ENCODE measurements around the gene VPS39.
A peak's percentile ranks its signal among the peaks of the same experiment; 100 is the strongest.
"Not testable (repeated sequence)": the region's sequence is repeated elsewhere in the genome, so short reads cannot be mapped to it uniquely, and the experiment has no call there.

Gene VPS39, protein sequence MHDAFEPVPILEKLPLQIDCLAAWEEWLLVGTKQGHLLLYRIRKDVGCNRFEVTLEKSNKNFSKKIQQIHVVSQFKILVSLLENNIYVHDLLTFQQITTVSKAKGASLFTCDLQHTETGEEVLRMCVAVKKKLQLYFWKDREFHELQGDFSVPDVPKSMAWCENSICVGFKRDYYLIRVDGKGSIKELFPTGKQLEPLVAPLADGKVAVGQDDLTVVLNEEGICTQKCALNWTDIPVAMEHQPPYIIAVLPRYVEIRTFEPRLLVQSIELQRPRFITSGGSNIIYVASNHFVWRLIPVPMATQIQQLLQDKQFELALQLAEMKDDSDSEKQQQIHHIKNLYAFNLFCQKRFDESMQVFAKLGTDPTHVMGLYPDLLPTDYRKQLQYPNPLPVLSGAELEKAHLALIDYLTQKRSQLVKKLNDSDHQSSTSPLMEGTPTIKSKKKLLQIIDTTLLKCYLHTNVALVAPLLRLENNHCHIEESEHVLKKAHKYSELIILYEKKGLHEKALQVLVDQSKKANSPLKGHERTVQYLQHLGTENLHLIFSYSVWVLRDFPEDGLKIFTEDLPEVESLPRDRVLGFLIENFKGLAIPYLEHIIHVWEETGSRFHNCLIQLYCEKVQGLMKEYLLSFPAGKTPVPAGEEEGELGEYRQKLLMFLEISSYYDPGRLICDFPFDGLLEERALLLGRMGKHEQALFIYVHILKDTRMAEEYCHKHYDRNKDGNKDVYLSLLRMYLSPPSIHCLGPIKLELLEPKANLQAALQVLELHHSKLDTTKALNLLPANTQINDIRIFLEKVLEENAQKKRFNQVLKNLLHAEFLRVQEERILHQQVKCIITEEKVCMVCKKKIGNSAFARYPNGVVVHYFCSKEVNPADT

DNA sequence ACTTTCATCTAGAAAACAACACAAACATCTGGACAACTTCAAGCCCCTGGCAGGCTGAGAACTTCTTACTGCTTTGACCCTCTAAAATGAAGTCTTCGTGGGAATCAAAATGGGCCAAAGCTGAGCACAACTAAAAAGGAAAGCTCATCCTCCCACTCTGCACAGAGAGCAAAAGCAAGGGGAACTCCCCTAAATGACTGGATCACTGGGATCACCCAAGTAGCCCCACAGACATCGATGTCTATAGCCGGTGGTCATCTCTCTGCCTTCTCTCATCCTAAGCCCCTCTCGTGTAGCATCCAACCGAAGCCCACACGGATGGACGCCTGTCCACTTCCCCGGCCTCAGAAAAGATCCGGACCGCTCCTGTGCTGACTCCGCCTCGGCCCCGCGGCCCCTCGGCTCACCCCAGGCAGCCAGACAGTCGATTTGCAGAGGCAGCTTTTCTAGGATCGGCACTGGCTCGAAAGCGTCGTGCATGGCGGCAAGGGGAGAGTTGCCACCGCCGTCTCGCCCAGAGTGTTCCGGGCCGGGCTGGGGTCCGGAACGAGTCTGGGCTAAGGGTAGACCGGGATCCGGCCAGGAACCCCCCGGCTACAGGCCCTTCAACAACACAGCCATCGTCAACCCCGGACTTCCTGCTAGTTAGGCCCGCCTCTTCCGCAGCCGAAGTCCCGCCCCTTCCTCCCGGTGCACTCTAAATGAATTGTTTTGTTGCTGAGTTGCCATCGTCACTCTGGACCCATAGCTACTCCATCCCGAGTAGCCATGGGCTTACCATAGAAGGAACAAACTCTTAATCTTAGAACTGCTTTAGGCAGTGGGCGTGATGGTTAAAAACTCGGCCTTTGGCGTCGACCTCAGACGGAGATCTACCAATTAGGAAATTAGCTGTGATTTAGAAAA lies at the start of gene VPS39:
TSS of gene VPS39 (minus strand) at position 631 of the 906 bp plus-strand sequence. CDS start at position 480, 151 bp downstream.
- DNase-seq = peak; percentile 83

DNA sequence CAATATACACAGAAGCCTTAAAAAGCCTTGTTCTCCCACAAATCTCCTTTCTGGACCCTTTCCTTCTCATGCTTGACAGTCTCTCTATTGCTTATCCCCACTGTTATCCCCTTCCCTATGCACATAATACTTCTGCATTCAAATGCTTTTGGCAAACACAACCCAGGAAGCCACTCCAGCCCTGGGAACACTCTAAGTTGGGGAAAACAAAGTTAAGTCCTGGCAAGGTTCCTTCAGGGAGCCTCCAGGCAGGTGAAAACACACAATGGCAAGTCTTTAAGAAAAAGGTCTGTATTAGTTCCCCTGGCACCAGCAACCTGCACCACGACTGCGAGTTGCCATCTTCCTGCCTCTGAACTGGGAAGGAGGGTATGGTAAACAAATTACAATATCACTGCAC lies 45.2 kb upstream of the VPS39 start:
- DNase-seq = no peak

DNA sequence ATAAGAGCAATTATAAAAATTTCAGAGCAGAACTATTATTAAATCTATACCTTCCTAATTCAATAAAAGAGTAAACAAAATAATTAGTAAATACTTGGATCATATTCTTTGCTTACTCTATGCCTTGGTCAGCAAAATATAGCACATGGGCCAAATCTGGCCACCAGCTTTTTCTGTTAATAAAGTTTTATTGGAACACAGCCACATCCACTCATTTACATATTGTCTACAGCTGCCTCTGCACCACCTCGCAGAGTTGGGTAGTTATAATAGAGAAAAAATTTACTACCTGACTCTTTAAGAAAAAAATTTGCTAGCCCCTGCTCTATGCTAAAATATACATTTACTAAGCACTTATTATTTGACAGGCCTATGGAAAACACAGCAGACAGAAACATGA lies 32.7 kb upstream of the VPS39 start:
- no peak for DNase-seq

DNA sequence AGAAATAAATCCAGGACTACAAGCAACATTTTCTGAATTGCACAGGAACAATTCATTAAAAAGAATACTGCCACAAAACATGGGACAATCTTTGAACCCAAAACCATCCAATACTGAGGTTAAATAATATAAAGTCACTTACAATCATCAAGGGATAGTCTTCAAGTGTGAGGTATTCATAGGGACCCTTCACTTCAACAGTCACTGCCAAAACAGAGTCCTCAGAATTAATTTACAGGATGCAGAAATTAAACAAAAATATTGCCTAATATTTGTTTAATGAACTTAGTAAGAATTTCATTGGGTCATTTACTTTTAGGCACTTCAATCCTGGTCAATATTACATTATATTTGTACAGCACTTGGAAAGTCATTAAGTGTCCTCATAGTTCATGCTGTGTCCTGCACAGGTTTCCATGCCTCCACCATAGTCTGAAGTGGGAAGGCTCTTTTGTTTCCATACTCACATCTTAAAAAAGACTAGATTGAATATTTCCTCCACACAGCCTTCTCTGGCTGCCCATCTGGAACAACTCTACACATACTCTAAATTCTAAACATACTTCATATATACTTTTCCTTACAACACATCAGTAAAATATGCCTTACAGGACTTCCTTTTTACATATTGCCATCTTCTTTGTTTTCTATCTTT lies 31.6 kb upstream of the VPS39 start:
- DNase-seq = peak; percentile 40

DNA sequence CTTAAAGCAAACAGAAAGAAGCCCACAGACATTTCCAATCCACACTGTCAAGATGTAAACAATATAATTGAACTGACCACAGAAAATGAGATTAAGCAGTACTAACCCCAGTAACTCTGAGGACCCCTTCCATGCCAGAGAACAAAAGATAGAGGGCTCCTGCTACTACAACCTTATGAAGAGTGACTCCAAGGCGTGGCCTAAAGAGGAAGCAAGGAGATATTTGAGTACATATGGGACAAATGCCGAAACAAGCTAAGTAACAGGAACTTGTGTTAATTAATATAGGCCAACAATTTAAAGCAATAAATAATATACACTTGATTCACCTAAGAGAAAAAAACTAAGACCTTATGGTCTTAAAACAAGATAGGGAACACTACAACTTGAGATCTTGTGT lies 25.0 kb upstream of the VPS39 start:
- DNase-seq = no peak

DNA sequence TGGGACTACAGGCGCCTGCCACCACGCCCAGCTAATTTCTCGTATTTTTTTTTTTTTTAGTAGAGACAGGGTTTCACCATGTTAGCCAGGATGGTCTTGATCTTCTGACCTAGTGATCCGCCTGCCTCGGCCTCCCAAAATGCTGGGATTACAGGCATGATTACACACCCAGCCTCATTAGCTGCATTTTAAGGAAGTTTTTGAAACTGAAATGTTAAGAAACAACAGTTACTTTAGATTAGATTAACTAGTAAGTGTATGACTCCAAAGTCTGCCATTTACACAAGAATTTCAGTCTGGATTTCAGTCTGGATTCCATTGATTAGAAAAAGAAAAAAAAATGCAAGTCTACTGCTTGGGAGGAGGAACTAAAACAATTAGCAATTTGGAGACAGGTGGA lies 24.5 kb upstream of the VPS39 start:
- no peak for DNase-seq

DNA sequence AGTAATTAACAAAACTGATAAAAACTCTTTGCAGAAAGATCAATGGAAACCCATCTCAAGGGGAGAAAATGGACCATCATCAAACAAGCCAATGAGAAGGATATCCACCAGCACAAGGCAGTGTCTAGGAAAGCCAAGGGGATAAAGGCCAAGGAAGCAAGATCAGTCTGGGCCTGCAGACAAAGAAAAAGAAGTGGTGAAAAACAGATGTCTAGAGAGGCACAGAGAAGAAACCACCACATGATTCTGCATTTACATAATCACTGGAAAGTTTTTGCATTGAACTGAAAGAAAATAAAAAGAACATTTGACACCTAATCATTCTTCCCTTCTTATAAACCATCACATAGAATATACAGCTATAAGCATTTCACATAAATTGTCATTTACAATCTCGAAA lies 23.0 kb upstream of the VPS39 start:
- no peak for DNase-seq

DNA sequence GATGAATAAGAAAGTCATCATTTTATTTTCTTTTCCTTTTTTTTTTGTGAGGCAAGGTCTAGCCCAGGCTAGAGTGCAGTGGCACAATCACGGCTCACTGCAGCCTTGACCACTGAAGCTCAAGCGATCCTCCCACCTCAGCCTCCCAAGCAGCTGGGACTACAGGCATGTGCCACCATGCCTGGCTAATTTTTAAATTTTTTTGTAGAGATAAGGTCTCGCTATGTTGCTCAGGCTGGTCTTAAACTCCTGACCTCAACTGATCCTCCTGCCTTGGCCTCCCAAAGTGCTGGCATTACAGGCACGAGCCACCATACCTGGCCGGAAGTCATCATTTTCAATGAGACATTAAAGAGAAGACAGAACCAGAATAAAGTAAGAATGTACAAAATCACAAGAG lies 20.9 kb upstream of the VPS39 start:
- not testable (repeated sequence) for DNase-seq

DNA sequence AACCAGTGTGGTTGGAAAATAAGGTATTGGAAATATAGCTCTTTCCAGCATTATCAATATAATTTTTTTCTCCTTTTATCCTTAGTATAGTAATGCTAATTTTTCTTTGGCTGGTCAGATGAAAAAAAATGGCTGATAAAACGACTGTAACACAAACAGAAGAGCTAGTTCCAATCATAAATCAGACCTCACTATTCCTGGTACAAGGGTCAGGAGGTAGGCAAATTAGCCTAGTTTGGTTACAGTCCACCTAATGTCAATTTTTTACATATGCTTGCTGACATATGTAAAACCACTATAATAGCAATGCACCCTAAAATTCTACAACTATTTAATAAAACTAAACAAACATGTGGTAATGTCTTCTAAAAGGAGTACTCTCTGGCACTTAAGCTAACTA lies 19.9 kb upstream of the VPS39 start:
- no peak for DNase-seq

DNA sequence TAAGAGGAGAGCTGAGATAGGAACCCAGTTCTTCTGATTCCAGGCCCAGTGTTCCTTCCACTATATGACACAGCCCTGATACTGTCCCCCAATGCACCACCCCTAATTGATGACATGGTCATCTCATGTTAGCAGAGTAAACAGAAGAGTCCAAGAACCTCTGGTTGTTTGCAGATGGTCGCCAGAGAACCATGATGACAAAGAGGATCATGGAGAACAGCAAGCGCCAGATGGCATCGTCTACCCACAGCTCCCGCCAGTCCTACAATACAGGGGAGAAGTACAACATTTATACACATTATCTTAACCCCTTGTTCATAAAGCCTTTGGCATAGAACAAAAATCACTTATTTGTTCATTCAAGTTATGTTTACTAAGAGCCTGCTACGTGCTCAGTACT lies 18.5 kb upstream of the VPS39 start:
- DNase-seq = no peak

DNA sequence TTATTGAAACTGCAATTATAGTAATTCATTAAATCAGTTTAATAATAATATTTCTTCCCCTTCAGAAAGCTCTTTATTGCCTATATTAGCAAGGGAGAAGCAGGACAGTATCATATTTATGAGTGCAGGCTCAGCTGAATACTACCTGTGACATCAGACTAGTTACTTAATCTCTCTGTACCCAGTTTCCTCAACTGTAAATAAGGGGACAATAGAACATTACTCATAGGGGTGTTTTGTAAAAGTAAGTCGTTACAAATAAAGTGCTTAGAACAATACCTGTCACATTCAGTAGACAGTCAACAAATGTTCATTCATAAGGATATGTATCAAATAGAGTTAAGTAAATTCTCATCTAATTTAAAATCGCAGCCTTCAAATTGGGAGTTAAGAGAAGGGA lies 12.1 kb upstream of the VPS39 start:
- DNase-seq = no peak

DNA sequence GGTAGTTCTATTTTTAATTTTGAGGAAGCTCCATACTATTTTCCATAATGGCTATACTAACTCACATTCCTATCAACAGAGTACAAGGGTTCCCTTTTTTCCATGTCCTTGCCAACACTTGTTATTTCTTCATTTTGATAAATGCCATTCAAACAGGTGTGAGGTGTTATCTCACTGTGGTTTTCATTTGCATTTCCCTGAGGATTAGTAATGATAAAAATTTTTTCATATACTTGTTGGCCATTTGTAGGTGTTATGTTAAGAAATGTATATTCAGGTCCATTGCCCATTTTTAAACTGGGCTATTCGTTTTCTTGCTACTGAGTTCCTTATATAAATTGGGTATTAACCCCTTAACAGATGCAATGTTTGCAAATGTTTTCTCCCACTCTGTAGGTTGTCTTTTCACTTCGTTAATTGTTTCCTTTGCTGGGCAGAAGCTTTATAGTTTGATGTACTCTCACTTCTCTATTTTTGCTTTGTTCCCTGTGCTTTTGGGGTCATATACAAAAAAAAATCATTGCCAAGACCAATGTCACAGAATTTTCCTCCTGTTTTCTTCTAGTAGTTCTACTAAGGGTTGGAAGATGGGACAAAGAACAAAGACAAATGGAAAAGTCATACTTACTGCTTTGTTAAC lies 11.0 kb upstream of the VPS39 start:
- no peak for DNase-seq

DNA sequence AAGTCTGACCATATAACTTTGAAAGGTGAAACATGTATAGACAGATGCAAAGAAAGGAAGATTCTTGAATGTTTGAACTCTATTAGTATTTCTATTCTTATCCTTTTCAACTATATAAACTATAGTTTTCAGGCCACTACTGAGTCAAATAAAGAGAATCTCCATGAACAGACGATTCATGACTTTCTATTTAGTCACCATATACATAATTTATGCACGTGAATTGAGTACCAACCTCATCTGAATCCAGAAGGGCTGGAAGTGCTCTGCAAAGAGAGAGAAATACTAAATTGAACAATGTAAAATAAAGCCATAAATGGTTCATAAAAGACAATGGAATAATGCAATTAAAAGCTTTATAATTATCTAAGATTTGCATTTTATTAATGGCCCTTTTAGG lies 9.5 kb upstream of the VPS39 start:
- DNase-seq = no peak

DNA sequence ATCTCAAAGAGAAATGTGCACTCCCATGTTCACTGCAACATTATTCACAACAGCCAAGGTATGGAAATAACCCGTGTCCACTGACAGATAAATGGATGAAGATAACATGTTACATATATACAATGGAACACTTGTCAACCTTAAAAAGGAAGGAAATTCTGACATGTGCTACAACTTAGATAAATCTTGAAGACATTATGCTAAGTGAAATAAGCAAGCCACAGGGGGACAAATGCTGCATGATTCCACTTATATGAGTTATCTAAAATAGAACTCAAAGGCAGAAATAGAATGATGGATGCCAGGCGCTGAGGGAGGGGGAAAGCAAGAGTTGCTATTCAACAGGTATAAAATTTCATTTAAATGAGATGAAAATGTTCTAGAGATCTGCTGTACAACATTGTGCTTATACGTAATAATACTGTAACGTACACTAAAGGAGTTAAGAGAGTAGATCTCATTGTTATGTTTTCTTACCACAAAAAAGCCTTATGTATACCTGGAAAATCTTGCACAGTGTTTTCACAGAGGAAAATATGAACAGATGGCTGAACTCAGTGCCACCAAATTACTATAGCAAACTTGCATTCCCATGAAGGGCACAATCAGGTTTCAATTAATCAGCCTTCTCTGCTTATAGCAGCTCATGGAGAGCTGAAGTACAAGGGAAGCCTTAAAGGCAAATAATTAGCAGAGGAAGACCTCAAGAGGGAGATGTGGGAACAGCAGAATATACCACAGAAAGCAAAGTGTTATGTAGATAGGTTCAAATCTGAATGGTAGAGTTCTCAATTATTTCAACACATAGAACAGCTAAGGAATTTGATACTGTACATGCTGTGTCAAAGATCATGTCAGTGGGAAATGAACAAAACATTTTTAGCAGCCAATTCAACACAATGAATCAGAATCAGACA lies 8.1 kb upstream of the VPS39 start:
- DNase-seq = no peak

DNA sequence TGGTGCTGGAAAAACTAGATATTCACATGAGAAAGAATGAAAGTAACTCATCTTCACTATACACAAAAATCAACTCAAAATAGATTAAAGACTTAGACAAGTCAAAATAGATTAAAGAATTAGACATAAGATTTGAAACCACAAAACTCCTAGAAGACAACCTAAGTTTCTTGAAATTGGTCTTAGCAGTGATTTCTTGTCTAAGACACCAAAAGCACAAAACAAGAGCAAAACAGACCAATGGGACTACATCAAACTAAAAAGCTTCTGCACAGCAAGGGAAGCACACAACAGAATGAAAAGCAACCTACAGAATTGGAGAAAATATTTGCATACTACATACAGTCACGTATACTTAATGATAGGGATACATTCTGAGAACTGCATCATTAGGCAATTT lies 6.5 kb upstream of the VPS39 start:
- no peak for DNase-seq

DNA sequence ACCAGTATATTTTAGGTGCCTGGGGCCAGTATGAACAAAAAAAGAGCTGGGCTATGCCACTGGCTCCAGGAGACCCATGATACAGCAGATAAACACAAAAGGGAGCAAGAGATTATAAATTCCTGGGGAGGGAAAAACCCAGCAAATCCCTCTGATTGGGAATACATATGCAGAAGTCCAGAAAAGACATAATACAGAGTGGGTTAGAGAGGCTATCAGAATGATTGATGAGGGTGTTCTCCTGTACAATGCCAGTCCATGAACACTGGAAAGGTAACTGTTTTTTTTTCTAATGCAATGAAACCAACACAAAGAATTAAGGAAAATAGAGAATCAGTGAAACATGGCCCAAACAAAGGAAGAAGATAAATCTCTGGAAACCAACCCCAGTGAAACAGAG lies 5.4 kb upstream of the VPS39 start:
- no peak for DNase-seq

DNA sequence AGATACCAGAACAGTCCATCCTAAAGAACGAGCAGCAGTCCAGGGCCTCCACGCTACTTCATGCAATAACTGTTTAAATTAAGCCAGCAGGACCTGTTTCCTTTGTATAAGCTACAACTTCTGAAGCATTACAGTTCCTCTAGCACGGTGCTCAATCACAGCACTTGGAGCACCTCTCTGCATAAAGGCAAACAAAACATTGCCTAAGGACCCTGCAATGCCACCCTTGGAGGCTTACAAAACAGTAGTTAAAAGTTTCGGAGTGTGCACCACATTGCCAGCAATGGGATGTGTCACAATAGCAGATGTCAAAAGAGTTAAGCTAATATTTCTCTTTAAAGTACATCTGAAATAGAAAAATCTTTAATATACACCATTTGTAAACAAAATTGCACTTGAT lies 2.6 kb upstream of the VPS39 start:
- DNase-seq = no peak

DNA sequence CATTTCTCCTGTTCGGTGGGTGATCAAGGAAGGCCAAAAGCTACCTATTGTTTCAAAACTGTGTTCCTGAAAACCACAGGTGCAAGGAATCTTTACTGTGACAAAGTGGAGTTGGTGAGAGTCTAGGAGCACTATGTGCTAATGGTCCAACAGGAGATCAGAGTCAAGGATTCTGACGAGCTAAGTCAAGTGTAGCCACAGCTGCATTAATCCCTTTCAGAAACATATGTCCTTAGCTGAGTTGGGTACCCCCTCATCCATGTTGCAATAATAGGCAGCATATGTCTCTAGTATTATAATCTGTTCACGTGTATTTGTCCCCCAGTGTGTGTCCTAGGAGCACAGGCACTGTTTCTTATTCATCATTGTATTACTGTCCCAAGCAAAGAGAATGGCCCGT lies 1.7 kb downstream of the VPS39 start:
- DNase-seq = no peak

DNA sequence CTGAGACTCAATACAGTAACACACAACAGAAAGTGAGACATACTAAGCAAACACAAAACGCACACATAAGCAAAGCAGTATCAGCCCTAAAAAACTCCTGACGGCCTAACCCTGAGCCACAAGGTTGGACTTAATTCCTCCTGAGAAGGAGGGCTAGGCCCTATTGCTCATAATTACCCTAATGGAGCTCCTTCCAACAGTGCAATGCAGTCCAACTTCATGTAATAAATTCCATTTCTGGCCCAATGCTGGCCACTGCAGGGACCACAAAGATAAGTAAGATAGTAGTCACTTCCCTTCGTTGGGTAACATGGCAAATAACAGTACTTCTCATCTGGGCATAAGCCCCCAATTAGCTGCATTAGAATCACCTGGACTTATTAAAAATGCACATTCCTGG lies 4.2 kb downstream of the VPS39 start:
- DNase-seq = peak; percentile 10

DNA sequence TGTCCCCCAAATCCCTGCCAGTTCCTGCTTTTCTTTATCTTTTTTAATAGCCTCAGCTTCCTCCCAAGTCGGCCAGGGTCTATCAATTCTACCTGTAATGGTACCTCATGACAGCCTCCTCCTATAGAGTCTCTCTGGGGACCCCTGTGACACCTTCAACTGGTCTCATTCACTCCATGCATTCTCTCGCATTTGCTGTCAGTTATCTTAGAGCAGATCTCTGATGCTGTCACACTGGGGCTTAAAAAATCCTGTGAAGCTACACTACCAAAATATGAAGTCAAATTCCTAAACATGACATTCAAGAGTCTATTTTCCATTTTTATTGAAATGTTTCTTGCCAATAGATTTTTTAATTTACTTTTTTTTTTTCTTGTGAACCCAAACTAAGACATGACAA lies 5.5 kb downstream of the VPS39 start:
- no peak for DNase-seq

DNA sequence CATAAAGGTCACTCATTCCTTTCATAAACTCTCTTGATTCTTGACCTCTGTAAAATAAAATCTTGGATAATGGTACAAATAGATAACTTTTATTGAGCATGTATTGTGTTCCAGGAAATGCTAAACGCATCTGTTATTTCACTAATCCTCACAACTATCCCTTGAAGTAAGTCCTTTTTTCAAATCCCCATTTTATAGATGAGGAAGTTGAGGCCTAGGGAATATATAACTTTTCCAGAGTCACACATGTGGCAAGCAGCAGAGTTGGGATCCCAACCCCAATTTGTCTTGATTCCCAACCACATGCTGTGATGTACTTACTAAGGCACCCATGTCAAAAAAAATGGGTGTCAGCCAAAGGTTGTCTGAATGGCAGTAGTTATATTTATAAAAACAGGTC lies 6.3 kb downstream of the VPS39 start:
- DNase-seq = no peak

All from EL (cell line).